Activated naive CD4-positive, alpha-beta T cell treated with Interleukin-2 at 50 U/mL for 16 hours (primary cell): ENCODE measurements around the gene AR.
"Not testable (repeated sequence)": the region's sequence is repeated elsewhere in the genome, so short reads cannot be mapped to it uniquely, and the experiment has no call there.

Experiments
- DNase-seq: peaks from one replicate; pipeline ENCODE4 v3.0.0-alpha.2; 2020

AR gene

GRCh38 chrX:67570839-67571238, 27.0 kb downstream of the AR start:
- no peak for DNase-seq

DNA sequence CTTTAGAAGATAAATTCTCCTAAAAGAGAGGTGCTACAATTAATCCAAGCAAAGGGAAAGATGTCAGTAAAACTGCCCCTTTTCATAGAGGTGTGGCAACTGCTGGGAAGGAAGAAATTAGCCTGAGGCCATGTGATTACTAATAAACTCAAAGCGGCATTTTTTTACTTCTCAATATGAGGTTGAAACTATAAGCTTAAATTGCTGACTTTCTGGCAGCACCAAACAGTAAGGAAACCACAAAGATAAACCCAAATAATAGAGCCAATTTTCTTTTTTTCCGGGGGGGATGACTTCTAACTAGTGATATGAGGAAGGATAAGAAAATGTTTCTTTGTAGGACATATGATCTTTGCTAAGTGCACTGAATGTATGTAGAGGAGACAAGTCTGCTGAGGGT, 30.9 kb downstream of the AR start:
- DNase-seq: no peak

DNA sequence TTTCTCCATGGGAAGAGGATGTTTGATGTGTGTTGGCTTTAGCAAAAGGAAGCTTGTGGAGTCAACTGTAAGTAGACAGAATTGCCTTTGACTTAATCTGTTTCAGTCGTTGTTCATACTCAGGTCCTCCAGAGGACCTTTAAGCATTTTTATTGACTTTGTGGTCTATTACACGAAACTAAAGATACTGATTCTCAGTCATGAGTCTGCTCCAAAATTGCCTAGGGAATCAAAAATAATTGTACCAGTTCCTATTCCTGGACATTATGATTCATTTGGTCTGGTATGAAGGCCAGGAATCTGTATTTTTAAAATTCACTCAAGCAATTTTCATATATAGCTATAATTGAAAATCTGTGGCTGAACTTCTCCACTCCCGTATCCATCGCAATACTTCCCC, 38.6 kb downstream of the AR start:
- DNase-seq: no peak

GRCh38 chrX:67583171-67583570, 39.4 kb downstream of the AR start:
- no peak for DNase-seq

GRCh38 chrX:67585401-67585800, 41.6 kb downstream of the AR start:
- DNase-seq: no peak

- DNase-seq: no peak
Measured at GRCh38 chrX:67587946-67588624, 44.3 kb downstream of the AR start.

DNA sequence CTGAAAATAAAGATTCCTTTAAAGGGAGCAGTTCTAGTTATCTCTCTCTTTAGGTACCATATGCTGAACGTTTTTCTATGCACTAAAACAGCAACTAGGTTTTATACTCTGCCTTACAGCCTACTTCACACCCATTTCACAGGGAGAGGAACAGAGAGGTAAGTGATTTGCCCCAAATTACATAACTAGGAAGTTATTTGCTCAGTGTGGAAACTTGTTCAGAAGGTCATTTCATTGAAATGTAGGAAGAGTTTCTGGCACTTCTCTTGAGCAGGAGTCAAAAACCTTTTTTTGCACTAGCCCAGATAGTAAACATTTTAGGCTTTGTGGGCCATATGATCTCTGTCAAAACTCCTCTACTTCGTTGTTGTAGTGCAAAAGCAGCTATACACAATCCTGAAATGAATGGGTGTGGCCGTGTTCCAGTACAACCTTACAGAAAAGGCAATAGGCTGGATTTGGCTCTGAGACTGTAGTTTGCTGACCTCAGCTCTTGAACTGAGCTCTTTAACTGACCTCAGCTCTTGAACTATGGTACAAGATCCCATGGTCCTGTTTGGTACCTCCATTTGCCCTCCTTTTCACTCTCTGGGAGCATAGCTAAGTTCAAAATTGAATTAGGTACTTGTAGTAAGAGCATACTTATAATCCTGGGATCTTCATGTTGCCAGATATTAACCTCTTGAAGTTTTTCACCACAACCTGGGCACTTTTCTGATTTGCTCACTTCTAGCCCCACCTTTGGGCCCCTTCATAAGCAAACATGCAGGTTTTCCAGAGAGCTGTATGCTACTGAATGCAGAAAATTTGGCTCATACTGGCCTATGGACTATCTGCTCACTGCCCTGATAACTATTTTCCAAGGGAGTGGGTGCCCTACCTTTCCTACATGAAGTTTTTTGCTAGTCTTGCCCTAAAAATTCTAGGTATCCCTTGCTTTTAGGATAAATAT, 53.3 kb downstream of the AR start:
- DNase-seq: no peak

- no peak for DNase-seq
Measured at GRCh38 chrX:67599532-67599931, 55.7 kb downstream of the AR start.

DNA sequence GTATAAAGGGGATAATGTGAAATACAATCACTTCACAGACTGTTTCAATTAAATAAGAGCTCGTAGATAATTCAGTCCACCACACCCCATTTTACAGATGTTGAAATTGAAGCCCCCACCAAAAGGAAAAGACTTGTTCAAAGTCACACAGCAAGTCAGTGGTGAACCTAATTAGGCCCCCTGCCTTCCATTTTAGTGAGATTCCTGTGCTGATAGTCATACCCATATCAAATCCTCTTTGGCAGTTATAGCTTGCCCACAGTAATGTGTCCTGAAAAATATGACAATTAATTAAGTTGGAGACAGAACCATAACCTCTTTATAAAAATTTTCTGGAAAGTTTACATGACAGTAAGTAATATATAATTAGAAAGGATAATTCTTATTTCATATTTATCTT, 58.0 kb downstream of the AR start:
- DNase-seq: no peak

DNA sequence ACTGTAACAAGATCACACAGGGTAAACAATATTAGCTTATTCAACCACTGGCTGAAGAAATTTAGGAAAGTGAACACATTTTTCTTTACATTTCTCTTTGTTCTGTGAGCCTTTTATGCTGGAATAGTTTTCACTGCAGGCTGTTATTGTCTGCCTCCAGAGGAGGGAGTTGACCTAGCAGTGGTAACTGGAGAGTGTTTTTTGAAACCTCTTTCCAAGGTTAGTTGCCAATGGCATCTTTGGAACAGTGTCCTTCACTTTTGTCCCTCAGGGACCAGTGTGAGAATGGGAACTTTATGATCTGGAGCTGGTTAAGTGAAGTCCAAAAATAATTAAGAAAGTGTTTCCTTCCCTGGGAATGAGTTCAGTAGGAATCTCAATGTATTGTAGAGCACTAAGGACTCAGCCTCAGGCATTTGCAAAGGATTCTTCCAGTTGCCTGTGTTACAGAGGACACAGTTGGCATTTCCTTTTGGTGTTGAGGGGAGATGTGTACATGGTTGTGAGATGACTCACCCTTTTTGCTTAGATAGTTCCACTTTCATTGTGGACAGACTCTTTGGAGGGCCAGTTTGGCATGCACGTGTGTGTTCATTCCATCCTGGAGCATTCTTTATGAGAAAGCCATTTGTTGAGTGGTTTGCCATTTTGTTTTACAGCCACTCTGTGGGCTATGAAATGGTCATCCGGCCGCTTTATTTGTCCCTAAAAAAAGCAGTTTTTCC, 61.3 kb downstream of the AR start:
- DNase-seq: no peak

GRCh38 chrX:67607466-67607865, 63.6 kb downstream of the AR start:
- no peak for DNase-seq

DNA sequence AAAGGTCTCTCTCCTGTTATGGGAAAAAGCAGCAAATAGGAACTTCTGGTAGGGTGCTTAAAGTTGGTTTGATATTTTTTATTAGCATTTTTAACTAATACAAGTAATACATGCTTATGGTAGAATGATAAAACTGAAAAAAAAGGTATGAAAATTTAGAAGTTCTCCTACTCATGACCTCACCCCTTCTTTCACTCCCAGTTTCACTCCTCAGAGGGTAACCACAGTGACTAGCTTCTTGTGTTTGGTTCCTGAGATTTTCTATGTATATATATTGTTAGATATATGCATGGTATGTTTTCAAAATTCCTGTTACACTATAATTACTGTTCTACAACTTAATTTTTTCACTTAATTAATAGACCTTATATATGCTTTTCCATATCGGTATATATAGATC, 66.5 kb downstream of the AR start:
- no peak for DNase-seq

GRCh38 chrX:67612231-67612630, 68.4 kb downstream of the AR start:
- DNase-seq: no peak

- DNase-seq: no peak
Measured at GRCh38 chrX:67613366-67613765, 69.5 kb downstream of the AR start.

- no peak for DNase-seq
Measured at GRCh38 chrX:67613996-67614395, 70.2 kb downstream of the AR start.

DNA sequence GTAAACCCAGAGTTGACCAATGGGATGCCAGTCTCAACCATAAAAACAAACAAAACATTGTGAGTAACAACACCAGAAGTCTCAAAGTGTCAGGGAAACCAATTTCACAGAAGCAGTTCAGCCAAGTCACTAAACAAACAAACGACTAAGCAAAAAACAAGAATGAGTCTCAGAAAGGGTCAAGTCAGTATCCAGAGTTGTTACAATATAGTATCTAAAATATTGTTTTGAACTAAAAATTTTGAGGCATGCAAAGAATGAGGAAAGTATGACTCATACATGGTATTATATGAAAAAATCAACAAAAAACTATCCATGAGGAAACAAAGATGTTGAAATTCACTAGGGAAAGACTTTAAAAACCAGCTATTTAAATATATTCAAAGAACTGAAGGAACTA, 70.6 kb downstream of the AR start:
- DNase-seq: no peak

- no peak for DNase-seq
Measured at GRCh38 chrX:67619253-67619652, 75.4 kb downstream of the AR start.

DNA sequence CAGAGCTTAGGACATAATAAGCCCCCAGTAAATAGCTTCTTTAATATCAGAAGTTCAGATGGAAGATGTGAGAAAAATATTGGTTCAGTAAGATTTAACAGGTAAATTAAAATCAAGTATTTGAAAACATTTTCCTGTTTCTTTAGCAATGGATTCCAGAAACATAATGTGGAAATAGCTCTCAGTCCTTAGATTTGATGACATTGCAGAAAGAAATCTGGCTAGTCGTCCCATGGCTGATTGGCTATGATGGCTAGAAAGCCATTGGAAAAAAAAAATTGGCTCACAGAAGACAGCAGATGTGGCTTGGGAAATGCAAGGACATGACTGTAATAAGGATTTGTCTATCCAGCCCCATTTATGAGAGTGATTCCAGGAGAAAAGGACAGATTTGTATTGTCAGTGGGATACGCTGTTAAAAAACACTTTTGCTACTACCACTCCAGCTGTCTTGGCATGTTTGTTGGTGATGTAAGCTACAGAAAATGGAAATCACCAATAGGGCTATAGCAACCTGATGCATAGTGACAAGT, 78.3 kb downstream of the AR start:
- DNase-seq: no peak

DNA sequence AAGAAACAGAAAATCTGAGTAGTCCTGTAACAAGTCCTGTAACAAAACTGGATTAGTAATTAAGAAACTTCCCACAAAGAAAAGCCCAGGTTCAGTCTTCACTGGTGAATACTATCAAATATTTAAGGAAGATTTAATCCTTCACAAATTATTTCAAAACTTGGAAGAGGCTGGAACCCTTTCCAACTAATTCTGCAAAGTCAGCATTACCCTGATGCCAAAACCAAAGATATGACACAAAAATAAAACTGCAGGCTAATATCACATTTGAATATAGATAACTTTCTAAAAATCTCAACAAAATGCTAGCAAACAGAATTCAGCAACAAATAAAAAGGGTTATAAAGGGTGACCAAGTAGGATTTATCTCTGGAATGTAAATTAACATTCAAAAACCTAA, 80.5 kb downstream of the AR start:
- no peak for DNase-seq

GRCh38 chrX:67635424-67635823, 91.6 kb downstream of the AR start:
- DNase-seq: no peak

DNA sequence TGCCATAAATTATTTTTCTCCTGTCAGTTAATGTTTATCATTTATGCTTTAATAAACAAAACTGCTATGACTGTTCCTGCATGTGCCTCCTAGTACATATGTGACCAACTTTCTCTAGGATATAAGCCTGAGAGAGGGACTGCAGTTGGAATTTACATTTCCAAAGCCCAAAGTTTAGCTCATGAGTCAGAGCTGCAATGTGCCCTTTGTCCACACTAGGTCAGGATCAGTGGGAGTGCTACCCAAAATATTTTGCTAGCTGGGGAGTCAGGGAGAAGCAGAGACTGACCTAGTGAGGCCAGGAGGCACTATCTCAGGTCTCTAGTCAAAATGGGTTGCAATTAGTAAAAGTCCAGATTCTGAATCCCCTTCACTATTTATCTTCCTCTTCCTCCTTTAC, 92.7 kb downstream of the AR start:
- DNase-seq: no peak

DNA sequence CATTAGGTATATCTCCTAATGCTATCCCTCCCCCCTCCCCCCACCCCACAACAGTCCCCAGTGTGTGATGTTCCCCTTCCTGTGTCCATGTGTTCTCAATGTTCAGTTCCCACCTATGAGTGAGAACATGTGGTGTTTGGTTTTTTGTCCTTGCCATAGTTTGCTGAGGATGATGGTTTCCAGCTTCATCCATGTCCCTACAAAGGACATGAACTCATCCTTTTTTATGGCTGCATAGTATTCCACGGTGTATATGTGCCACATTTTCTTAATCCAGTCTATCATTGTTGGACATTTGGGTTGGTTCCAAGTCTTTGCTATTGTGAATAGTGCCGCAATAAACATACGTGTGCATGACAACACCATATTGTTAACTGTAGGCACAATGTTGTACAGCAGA, 93.5 kb downstream of the AR start:
- DNase-seq: not testable (repeated sequence)

DNA sequence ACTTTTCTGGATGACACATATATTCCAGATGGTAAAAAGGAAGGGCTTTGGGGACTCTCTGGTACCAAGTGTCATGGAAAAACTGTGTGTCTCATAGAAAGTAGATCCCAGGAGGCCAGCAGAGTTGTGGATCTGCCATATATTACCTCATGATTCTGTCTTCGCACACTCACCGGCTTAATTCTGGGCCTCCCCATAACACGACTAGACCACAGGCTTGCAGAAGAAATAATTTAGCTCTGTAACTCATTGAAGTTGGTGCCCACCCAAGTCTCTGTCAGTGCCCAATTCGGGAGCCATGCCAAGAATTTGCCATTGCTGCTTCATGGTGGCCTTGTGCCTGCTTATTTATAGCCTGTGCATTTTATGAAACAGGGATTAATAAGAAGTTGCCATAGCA, 104.5 kb downstream of the AR start:
- DNase-seq: no peak
